OCI-LY1 (cell line): ENCODE data around the gene TIGD1.

Experiments
- EZH2 ChIP-seq: fragments of 200-600 bp; sonication (generic), shearing (Covaris generic); IDR thresholded peaks from 2 replicates; pipeline ENCODE4 v1.8.0; 2017; ENCODE audit warnings: borderline replicate concordance, mixed run types, mild to moderate bottlenecking, antibody characterized with exemption, low read length, moderate library complexity, mixed read lengths
- TF ChIP-seq, protein P1 (sequence below): fragments of 200-600 bp; sonication (generic), shearing (Covaris generic); IDR thresholded peaks from 2 replicates; pipeline ENCODE4 v1.5.1; 2017; ENCODE audit warnings: mild to moderate bottlenecking, antibody characterized with exemption, low read length, moderate library complexity, mixed read lengths

GRCh38 chr2:232549655-232550353 lies 553 bp downstream of the TIGD1 start:
- TF ChIP-seq, protein P1, sequence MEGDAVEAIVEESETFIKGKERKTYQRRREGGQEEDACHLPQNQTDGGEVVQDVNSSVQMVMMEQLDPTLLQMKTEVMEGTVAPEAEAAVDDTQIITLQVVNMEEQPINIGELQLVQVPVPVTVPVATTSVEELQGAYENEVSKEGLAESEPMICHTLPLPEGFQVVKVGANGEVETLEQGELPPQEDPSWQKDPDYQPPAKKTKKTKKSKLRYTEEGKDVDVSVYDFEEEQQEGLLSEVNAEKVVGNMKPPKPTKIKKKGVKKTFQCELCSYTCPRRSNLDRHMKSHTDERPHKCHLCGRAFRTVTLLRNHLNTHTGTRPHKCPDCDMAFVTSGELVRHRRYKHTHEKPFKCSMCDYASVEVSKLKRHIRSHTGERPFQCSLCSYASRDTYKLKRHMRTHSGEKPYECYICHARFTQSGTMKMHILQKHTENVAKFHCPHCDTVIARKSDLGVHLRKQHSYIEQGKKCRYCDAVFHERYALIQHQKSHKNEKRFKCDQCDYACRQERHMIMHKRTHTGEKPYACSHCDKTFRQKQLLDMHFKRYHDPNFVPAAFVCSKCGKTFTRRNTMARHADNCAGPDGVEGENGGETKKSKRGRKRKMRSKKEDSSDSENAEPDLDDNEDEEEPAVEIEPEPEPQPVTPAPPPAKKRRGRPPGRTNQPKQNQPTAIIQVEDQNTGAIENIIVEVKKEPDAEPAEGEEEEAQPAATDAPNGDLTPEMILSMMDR = no peak
- no peak for TF ChIP-seq EZH2
